Ovary (tissue), 3 donors: ENCODE measurements around the gene PIAS4.

Source experiments
- EP300 ChIP-seq: sonication (generic); formaldehyde crosslinking; IDR thresholded peaks from one replicate; pipeline ENCODE4 v1.6.1; 2017; ENCODE audit warnings: antibody characterized with exemption
- POLR2A ChIP-seq: fragments of 450-650 bp; IDR thresholded peaks from one replicate; pipeline ENCODE4 v1.6.1; 2017; ENCODE audit warnings: antibody characterized with exemption, mild to moderate bottlenecking, moderate library complexity
- TF ChIP-seq, protein P1 (sequence below), 3 donors: fragments of 450-650 bp in 2 of 3; fragments of 200-600 bp in 1 of 3; IDR thresholded peaks; one replicate each; pipeline versions ENCODE4 v1.5.1 to v1.8.0; 2016 to 2022; ENCODE audit warnings: antibody characterized with exemption in 3 of 3, mild to moderate bottlenecking in 1 of 3
- donor health status: DM: no; HTN: no; CAD: no.

DNA sequence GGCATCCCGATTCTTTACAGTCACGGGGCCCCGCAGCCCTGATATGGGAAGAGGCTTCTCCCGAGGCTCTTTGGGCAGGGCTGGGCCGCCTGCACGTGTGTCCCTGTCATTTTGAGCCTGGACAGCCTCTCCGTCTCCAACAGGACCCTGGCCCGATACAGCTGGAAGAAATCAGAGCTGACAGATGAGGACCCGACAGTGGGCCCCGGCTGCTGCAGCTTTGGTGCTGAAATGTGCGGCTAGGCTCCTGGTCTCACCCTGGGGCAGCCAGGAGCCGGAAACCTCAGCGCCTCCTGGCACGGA lies 3.2 kb downstream of the PIAS4 start:
- TF ChIP-seq POLR2A = no peak
- TF ChIP-seq, protein P1, sequence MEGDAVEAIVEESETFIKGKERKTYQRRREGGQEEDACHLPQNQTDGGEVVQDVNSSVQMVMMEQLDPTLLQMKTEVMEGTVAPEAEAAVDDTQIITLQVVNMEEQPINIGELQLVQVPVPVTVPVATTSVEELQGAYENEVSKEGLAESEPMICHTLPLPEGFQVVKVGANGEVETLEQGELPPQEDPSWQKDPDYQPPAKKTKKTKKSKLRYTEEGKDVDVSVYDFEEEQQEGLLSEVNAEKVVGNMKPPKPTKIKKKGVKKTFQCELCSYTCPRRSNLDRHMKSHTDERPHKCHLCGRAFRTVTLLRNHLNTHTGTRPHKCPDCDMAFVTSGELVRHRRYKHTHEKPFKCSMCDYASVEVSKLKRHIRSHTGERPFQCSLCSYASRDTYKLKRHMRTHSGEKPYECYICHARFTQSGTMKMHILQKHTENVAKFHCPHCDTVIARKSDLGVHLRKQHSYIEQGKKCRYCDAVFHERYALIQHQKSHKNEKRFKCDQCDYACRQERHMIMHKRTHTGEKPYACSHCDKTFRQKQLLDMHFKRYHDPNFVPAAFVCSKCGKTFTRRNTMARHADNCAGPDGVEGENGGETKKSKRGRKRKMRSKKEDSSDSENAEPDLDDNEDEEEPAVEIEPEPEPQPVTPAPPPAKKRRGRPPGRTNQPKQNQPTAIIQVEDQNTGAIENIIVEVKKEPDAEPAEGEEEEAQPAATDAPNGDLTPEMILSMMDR (IDR thresholded peaks at IDR 0.05) = no peak
- no peak for TF ChIP-seq EP300
